NOMO-1 treated with dmso at 0.1 percent for 144 hours (cell line): ENCODE results near the gene FOXS1.

Experiments used
- DNase-seq: peaks from one replicate; lab custom pipeline; 2025; ENCODE audit not compliant: unreplicated experiment; lab: John Stamatoyannopoulos, UW

Gene FOXS1

DNA sequence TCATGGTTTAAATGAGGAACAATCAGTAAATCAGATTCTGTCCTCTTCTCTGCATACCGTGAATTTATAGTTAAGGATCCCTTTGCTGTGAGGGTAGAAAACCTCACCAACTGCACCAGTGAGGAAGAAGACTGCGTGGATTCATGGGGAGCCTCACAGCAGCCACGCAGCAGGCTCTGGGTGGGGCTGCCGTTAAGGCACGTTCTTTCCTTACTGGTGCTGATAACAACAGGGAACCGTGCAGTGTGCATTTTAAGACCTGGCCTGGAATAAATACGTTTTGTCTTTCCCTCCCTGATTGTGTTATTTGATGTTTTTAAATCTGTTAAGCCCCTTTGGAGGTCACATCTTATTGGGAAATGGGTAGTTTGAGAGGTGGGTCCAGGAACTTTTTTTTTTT lies 43.9 kb downstream of the FOXS1 start:
- no peak for DNase-seq

DNA sequence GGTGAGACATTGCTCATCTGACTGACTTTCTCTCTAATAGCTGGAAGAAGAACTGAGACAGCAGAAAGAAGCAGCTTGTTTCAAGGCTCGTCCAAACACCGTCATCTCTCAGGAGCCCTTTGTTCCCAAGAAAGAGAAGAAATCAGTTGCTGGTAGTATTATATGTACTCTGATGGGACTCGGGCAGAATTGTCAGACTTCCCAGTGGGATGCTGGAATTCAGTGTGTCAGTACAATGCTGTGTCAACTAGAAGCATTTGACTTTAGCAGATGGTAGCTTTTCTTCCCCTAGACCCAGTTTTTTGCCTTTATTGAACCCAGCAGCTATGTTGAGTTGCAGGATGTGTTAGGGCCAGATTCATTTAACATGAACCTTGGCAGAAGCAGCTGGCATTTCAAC lies 48.0 kb downstream of the FOXS1 start:
- no peak for DNase-seq
